Hematopoietic multipotent progenitor cell treated with erythropoietin and hydrocortisone succinate and interleukin-3 and kit ligand, for 15 days (in vitro differentiated cells): ENCODE measurements around the gene MUC5B.
"Not testable (repeated sequence)": the region's sequence is repeated elsewhere in the genome, so short reads cannot be mapped to it uniquely, and the experiment has no call there.

Source experiments
- DNase-seq: peaks from one replicate; pipeline ENCODE4 v3.0.0-alpha.2; 2015; ENCODE audit warnings: low spot score

MUC5B gene

GRCh38 chr11:1203505-1204271, 19.2 kb upstream of the MUC5B start:
- DNase-seq = no peak

- DNase-seq = no peak
Measured at GRCh38 chr11:1204381-1205101, 18.3 kb upstream of the MUC5B start.

- DNase-seq = no peak
Measured at GRCh38 chr11:1205121-1205986, 17.5 kb upstream of the MUC5B start.

GRCh38 chr11:1205987-1206331, 16.9 kb upstream of the MUC5B start:
- DNase-seq = no peak

- no peak for DNase-seq
Measured at GRCh38 chr11:1206391-1207271, 16.2 kb upstream of the MUC5B start.

- no peak for DNase-seq
Measured at GRCh38 chr11:1207401-1208143, 15.3 kb upstream of the MUC5B start.

- DNase-seq = no peak
Measured at GRCh38 chr11:1208144-1208393, 14.8 kb upstream of the MUC5B start.

GRCh38 chr11:1208394-1209261, 14.2 kb upstream of the MUC5B start:
- no peak for DNase-seq

GRCh38 chr11:1209371-1210057, 13.4 kb upstream of the MUC5B start:
- no peak for DNase-seq

GRCh38 chr11:1211838-1212237, 11.0 kb upstream of the MUC5B start:
- DNase-seq = no peak

GRCh38 chr11:1215826-1216225, 7.0 kb upstream of the MUC5B start:
- DNase-seq = not testable (repeated sequence)

- no peak for DNase-seq
Measured at GRCh38 chr11:1217151-1217550, 5.7 kb upstream of the MUC5B start.

GRCh38 chr11:1218256-1218787, 4.5 kb upstream of the MUC5B start:
- DNase-seq = no peak

GRCh38 chr11:1218788-1219445, 3.9 kb upstream of the MUC5B start:
- no peak for DNase-seq

- DNase-seq = no peak
Measured at GRCh38 chr11:1219446-1219833, 3.4 kb upstream of the MUC5B start.

- no peak for DNase-seq
Measured at GRCh38 chr11:1219834-1220815, 2.7 kb upstream of the MUC5B start.

- DNase-seq = no peak
Measured at GRCh38 chr11:1220941-1221721, 1.7 kb upstream of the MUC5B start.
